ENCODE data around the gene ARPC2.

- TF ChIP-seq, protein P1, sequence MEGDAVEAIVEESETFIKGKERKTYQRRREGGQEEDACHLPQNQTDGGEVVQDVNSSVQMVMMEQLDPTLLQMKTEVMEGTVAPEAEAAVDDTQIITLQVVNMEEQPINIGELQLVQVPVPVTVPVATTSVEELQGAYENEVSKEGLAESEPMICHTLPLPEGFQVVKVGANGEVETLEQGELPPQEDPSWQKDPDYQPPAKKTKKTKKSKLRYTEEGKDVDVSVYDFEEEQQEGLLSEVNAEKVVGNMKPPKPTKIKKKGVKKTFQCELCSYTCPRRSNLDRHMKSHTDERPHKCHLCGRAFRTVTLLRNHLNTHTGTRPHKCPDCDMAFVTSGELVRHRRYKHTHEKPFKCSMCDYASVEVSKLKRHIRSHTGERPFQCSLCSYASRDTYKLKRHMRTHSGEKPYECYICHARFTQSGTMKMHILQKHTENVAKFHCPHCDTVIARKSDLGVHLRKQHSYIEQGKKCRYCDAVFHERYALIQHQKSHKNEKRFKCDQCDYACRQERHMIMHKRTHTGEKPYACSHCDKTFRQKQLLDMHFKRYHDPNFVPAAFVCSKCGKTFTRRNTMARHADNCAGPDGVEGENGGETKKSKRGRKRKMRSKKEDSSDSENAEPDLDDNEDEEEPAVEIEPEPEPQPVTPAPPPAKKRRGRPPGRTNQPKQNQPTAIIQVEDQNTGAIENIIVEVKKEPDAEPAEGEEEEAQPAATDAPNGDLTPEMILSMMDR (IDR thresholded peaks at IDR 0.05 in 4 of 5, conservative IDR thresholded peaks at IDR 0.05 in 1 of 5), result no peak
- TF ChIP-seq POLR2A (IDR thresholded peaks at IDR 0.05), result no peak
Observed at GRCh38 chr2:218266316-218266979, 49.5 kb downstream of the ARPC2 start.

All from gastrocnemius medialis (tissue), 4 donors.